Measurements from ENCODE around the gene TMEM200C. TPM values are rescaled to one million over a fixed set of nuclear protein-coding genes. Genes with fewer than 3 reads are reported as not detected.

TMEM200C gene
- total RNA-seq, 4 donors from 2014 or later: 0.08 to 0.13 TPM; not detected in 2

GRCh38 chr18:5939801-5940667 is 44.7 kb upstream of the TMEM200C start:
- TF ChIP-seq CTCF (IDR thresholded peaks at IDR 0.05) (no peak), POLR2A (IDR thresholded peaks at IDR 0.05) (no peak)
- WGBS, 2 donors: 85 to 91% methylated on average over 7 of the region's 7 CpGs
- Histone ChIP-seq H3K4me3 (replicated peaks in 1 of 3) (no peak overlapping the region), H3K27ac (no peak overlapping the region), H3K27me3 (no peaks in the 10 kb centered on the region), H3K9me3 (no peaks in the 10 kb centered on the region), H3K36me3 (no peaks in the 10 kb centered on the region), H3K4me1 (no peaks in the 10 kb centered on the region)
- intact Hi-C loops (cut with DNase I): no loop called here
- DNase-seq: no peak

- no peak for TF ChIP-seq POLR2A (IDR thresholded peaks at IDR 0.05)
- TF ChIP-seq CTCF (IDR thresholded peaks at IDR 0.05): no peak
- Histone ChIP-seq H3K4me1 (no peaks in the 10 kb centered on the region), H3K4me3 (replicated peaks in 1 of 3) (no peak overlapping the region), H3K27me3 (no peaks in the 10 kb centered on the region), H3K36me3 (no peaks in the 10 kb centered on the region), H3K27ac (no peak overlapping the region), H3K9me3 (no peaks in the 10 kb centered on the region)
- 79 to 88% methylated on average over 3 of the region's 3 CpGs for WGBS, 2 donors
- intact Hi-C loops (cut with DNase I): no loop called here
- no peak for DNase-seq
These were observed 42.5 kb upstream of the TMEM200C start for GRCh38 chr18:5937795-5938194.

- Histone ChIP-seq H3K4me1 (no peaks in the 10 kb centered on the region), H3K4me3 (replicated peaks in 1 of 3) (no peak overlapping the region), H3K27ac (no peak overlapping the region), H3K27me3 (no peaks in the 10 kb centered on the region), H3K36me3 (no peaks in the 10 kb centered on the region), H3K9me3 (no peaks in the 10 kb centered on the region)
- no peak for DNase-seq
- WGBS, 2 donors: 89 to 95% methylated on average over 6 to 7 of the region's 7 CpGs
- no peak for TF ChIP-seq CTCF (IDR thresholded peaks at IDR 0.05)
- TF ChIP-seq POLR2A (IDR thresholded peaks at IDR 0.05): no peak
- intact Hi-C loops (cut with DNase I): no loop called here
These were observed 41.8 kb upstream of the TMEM200C start for GRCh38 chr18:5937121-5937520.

- Histone ChIP-seq H3K9me3 (no peaks in the 10 kb centered on the region), H3K36me3 (no peaks in the 10 kb centered on the region), H3K27me3 (no peaks in the 10 kb centered on the region), H3K4me3 (replicated peaks in 1 of 3) (no peak overlapping the region), H3K27ac (no peak overlapping the region), H3K4me1 (no peaks in the 10 kb centered on the region)
- 45 to 61% methylated on average over 2 of the region's 2 CpGs for WGBS, 2 donors
- TF ChIP-seq POLR2A (IDR thresholded peaks at IDR 0.05) (no peak), CTCF (IDR thresholded peaks at IDR 0.05) (no peak)
- no peak for DNase-seq
- intact Hi-C loops (cut with DNase I): no loop called here
These were observed 35.5 kb upstream of the TMEM200C start for GRCh38 chr18:5930789-5931188.

- intact Hi-C loops (cut with DNase I): no loop called here
- no peak for DNase-seq
- WGBS, 2 donors: 81 to 84% methylated on average over 3 of the region's 3 CpGs
These were observed 23.0 kb upstream of the TMEM200C start for GRCh38 chr18:5918205-5918858.

More at GRCh38 chr18:5918205-5918858, 23.0 kb upstream of the TMEM200C start:
- Histone ChIP-seq H3K9me3 (no peaks in the 10 kb centered on the region), H3K4me3 (replicated peaks in 1 of 3) (no peak overlapping the region), H3K27me3 (no peaks in the 10 kb centered on the region), H3K27ac (no peak overlapping the region), H3K36me3 (no peaks in the 10 kb centered on the region), H3K4me1 (no peaks in the 10 kb centered on the region)
- TF ChIP-seq CTCF (IDR thresholded peaks at IDR 0.05) (no peak), POLR2A (IDR thresholded peaks at IDR 0.05) (no peak)
